Astrocyte (in vitro differentiated cells and primary cell): ENCODE data around the gene VPS8.

Experiments used
- EZH2 ChIP-seq: IDR thresholded peaks from 2 replicates; pipeline ENCODE4 v1.6.1; 2012; ENCODE audit warnings: mild to moderate bottlenecking, low read length, inconsistent platforms; ENCODE audit not compliant: insufficient read depth
- TF ChIP-seq, protein P1 (sequence below): IDR thresholded peaks from 2 replicates; pipeline ENCODE4 v1.5.1; 2011; ENCODE audit warnings: low read depth, mild to moderate bottlenecking, inconsistent platforms, low read length, moderate library complexity; ENCODE audit not compliant: insufficient read depth

DNA sequence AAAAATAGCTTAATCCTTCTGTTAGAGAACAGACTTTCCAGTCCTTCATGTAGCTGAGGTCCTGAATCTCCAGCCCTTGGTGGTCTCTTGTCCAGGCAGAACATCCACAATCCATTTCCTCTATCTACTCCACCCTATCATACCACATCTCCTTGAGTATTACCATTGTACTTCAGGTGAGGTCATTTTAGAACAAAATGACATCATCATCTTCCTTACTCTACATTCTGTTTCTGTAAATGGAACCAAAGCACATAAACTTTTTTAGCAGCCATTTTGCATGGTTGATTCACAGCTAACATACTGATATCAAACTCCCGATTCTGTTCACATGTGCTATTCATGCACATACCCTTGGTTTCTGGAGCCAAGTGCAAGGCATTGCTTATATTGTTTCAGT is 228.5 kb downstream of the VPS8 start:
- TF ChIP-seq, protein P1, sequence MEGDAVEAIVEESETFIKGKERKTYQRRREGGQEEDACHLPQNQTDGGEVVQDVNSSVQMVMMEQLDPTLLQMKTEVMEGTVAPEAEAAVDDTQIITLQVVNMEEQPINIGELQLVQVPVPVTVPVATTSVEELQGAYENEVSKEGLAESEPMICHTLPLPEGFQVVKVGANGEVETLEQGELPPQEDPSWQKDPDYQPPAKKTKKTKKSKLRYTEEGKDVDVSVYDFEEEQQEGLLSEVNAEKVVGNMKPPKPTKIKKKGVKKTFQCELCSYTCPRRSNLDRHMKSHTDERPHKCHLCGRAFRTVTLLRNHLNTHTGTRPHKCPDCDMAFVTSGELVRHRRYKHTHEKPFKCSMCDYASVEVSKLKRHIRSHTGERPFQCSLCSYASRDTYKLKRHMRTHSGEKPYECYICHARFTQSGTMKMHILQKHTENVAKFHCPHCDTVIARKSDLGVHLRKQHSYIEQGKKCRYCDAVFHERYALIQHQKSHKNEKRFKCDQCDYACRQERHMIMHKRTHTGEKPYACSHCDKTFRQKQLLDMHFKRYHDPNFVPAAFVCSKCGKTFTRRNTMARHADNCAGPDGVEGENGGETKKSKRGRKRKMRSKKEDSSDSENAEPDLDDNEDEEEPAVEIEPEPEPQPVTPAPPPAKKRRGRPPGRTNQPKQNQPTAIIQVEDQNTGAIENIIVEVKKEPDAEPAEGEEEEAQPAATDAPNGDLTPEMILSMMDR, result no peak
- no peak for TF ChIP-seq EZH2
